Neural progenitor cell (in vitro differentiated cells): ENCODE data around the gene NEO1.

Source experiments
- CTCF ChIP-seq: fragments of 200-600 bp; sonication (generic); IDR thresholded peaks from 2 replicates; pipeline ENCODE4 v1.5.1; 2017; ENCODE audit warnings: antibody characterized with exemption, mild to moderate bottlenecking
- EZH2 ChIP-seq: fragments of 200-600 bp; sonication (generic); IDR thresholded peaks from 2 replicates; pipeline ENCODE4 v1.6.1; 2017; ENCODE audit warnings: antibody characterized with exemption, mild to moderate bottlenecking, moderate library complexity
- EZH2phosphoT487 ChIP-seq: fragments of 200-600 bp; sonication (generic); IDR thresholded peaks from 2 replicates; pipeline ENCODE4 v1.6.1; 2017; ENCODE audit warnings: antibody characterized with exemption

GRCh38 chr15:73022161-73022560 is 30.1 kb upstream of the NEO1 start:
- TF ChIP-seq EZH2phosphoT487 = no peak
- TF ChIP-seq CTCF = no peak
- no peak for TF ChIP-seq EZH2
